ENCODE measurements around the gene SNX32.
"Not testable (repeated sequence)": the region's sequence is repeated elsewhere in the genome, so short reads cannot be mapped to it uniquely, and the experiment has no call there.

Gene SNX32

DNA sequence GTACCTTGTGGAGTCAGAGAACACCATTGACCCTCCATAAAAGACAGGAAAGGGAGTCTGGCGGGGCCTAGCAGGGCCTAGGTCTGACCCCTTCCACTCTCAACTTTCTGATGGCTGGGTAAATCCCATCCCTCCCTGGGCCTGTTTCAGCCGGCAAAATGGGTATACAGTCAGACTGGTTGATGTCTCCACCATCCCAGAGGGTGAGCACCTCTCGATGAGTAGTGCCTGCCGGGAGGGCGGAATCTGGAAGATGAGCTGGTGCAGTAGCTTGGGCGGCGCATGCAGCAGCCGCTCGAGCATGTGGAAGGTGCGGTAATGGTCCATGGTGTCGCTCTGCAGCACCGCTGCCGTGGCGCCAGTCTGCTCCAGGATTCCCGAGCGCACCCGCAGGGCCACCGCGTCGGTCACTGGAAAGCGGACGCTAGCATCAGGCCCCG is 54.0 kb downstream of the SNX32 start:
- DNase-seq: no peak

DNA sequence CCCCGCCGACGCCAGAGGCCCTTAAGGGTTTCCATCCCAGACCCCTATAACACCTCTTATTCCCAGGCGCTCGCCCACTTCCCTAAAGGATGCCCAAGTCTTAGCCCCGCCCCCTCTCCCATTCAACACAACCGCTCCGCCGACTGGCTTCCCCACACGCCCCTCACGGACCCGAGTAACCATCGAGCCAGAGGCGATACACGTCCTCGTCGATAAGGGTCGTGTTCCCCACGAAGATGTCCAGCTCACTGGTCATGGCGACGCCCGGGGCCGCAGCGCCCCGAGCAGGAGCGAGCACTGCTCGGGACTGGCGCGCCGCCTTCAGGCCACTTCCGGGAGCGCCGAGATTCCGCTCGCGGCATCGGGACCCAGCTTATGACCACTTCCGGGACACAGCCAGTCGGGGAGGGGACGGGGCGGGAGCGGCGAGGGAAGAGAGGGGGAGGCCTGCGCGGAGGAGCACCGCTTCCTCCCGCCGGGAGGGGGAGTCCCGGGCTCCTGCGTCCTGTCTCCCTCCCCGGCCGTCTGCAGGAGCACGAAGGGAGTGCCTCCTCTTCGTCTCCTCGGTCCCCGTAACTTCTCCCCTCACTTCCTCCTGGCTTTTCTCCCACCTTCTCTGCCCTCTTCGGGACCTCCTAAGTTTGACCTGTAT is 54.5 kb downstream of the SNX32 start, which contains the start of gene FIBP:
FIBP (minus strand) TSS at position 309 of the 652 bp plus-strand sequence; CDS start at position 256, 53 bp downstream.
- DNase-seq: peak; percentile 93

DNA sequence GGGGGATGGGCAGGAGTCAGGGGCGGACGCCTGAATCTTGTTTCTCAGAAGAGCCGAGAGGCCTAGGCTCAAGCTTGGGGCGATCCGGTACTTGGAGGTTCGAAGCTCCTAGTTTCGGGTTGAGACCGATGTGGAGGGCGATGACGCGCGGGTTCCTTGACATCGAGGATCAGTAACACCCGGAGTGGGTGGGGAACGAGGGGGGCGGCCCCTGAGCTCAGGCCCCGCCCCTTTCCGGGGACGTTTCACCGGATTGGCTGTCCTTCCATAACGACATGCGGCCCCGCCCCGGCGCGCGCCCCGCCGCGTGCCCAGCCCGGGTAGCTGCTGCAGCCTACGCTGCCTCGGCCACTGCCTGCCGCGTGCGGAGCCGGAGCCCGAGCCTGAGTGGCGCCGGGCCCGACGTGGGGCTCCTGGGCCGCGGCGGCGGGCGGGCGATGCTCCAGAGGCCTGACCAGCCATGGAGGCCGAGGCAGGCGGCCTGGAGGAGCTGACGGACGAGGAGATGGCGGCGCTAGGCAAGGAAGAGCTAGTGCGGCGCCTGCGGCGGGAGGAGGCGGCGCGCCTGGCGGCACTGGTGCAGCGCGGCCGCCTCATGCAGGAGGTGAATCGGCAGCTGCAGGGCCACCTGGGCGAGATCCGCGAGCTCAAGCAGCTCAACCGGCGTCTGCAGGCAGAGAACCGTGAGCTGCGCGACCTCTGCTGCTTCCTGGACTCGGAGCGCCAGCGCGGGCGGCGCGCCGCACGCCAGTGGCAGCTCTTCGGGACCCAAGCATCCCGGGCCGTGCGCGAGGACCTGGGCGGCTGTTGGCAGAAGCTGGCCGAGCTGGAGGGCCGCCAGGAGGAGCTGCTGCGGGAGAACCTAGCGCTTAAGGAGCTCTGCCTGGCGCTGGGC is 56.8 kb downstream of the SNX32 start, which contains the start of gene CCDC85B:
CCDC85B (plus strand) TSS at position 350 of the 895 bp plus-strand sequence; CDS start at position 461, 111 bp downstream.
- DNase-seq: peak; percentile 91

DNA sequence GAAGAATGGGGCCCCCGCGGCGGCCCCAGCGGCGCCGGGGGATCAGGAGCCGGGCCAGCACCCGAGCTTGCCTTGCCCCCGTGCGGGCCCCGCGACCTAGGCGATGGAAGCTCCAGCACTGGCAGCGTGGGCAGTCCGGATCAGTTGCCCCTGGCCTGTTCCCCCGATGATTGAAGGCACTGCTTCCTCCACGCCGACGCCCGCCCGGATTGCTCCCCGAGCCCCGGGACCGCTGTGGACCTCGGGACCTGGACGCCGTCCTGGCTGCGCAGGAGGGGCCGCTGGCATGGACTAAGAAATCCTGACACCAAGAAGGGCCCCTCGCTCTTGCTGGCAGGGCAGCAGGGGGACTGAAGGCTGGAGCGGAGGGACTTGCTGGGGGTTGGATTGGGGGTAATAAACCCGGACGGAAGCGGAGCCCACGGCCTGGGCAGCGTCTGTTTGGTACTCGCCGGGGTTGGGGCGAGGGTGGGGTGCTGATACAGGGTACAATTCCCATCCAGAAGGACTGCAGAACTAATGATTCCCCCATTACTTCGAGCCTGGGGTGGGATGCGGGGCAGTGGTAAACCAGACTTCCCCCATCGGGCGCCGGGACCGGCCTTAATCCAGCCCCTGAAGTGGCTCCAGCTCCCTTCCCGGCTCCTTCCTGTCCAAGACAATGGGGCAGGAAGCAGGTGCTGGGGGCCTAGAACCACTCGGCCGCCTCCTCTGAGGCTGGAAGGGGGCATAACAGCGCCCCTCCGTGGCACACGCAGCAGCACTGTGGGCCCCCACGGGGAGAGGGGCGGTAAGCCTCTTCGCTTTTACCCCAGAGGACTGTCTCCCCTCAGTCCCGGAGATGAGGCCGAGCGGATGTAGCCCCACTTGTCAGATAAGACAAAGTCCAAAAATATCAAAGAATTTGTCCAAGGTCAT is 57.7 kb downstream of the SNX32 start:
- peak; percentile 36 for DNase-seq

DNA sequence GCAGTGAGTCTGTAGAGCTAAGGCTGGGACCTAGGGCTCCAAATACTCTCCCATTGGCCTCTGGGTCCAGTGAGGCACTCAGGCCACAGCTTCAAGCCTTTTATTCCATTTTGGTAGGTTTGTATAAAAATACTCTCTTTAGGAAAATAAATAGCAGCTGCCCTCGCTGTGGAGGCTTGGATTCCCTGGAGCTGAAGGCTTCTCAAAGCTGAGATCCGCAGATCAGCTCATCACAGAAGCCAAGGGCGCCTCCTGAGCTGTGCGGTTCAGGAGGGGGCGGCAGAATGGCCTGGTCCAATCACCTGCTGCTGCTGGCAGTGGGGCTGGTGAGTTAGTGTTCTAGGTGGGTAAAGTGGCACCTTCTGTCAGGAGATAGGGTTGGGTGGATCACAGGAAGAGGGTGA is 58.4 kb downstream of the SNX32 start:
- not testable (repeated sequence) for DNase-seq

DNA sequence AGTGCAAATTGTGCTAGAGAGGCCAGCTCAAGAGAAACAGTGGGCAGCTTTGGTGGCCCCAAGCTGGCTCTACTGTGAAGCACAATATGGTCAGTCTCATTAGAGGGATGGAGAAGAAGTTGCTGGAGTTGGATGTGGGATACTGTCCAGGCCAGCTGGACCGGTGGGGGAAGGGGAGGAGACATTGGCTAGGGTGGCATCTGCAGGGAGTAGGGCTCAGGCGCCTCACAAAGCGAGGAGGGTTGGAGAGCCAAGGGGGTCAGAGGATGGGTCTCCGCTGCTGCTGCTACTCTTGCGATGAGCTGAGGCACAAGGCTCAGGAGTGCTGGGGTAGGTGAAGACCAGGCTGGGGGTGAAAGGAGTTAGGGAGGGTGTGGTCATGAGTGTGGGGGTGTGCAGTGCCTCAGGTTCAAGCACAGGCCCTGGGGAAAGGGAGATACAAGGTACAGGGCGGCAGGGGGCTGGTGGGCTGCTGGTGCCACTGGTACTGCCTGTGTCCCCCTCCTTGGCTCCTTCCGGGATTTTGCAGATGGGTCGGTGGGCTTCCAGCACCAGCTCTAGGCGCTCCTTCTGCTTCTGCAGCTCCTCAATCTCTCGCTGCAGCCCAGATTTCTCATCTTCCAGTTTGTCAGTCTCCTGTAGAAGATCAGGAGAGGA is 59.0 kb downstream of the SNX32 start:
- DNase-seq: no peak

DNA sequence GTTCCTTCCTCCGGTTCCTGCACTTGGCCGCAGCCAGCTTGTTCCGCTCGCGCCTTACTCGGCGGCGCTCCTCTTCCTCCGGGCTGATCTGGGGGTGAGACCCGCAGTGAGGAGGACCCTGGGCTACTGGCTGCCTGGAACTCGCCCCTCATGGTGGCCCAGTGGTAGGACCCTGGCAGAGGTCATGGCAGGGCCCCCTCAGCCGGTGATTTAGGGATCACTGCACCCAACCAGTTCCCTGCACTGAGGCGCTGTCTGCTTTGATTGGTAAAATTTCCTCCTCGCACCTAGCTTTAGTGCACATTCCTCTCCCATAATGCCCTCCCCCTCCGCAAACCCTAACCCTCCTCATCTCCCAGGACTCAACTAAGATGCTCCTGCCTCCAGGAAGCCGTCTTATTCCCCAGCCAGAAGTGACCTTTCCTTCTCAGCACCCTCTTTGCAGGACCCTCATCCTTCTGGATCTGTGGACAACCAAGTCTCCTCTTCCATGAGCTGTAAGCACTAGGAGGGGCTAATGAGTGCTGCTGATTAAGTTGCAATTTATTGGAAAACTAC is 60.4 kb downstream of the SNX32 start:
- DNase-seq: no peak

DNA sequence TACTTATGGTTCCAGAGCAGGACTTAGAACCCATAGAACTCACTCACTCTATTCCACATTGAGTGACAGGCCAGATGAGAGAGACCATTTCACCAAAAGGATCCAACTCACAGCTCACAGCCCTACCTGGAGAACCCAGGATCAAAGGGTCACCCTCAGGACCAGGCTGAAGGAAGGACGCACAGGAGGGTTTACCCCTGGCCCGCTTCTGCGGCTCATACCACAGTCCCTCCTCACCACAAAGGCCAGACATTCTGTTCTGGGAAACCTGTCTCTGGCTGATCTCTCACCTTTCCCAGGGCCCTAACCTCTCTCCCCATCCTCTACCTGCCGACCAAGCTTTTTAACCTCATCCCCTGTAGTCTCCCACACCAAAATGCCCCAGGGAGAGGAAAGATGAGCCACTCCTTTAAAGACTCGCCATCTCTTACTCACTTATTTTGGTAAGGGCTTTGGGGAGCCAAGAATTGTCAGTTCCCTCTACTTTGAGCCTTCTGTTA is 61.8 kb downstream of the SNX32 start:
- no peak for DNase-seq

DNA sequence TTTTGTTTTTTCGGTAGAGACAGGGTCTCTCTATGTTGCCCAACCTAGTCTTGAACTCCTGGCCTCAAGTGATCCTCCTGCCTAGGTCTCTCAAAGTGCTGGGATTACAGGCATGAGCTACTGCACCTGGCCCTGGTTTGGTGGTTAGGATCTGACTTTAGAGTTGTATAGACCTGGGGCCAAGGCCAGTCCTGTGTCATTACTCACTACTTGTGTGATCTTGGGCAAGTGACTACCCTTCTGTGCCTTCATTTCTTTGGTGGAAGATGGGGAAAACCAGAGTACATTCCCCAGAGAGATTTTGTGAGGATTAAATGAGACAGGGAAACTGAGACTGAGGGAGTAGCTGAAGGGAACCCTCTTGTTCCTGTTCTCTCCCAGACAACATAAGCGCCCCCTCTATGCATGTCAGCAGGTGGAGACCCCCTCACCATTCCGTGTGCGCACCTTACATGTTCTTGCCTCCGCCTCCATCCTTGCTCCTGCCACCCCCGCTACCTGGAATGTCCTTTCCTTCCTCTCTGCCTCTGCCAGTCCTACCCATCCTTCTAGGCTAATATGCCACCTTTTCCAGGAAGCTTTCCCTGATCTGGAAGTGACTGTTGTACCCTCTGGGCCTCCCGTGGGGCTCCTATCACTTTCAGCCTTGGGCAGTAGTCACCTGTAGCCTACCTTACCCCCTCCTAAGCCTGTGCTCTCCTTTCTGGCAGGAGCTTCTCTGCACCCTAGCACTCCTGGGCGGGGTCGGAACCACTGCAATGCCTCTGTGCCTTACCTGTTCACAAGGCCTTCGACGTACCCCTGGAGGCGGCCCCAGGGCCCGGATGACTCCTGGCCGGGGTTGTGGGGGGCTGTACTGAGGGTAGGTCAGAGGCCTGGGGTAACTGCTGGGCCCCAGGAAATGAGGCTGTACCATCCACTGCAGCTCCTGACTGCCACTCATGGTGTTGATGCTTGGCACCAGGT is 62.6 kb downstream of the SNX32 start:
- no peak for DNase-seq

DNA sequence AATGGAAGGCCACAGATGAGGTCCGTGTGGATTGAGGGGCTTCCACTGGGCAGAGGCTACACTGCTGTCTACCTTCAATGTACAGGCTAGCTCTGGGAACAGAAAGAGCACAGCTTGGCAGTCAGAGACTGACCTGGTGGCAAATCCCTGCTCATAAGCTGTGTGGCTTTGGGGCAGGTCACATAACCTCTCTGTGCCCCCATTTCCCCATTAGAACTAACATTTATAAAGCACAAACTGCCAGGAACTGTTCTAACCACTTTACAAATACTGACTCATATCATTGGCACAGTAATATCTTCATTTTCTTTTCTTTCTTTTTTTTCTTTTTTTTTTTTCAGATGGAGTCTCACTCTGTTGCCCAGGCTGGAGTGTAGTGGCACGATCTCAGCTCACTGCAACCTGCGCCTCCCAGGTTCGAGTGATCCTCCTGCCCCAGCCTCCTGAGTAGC is 63.3 kb downstream of the SNX32 start:
- no peak for DNase-seq

DNA sequence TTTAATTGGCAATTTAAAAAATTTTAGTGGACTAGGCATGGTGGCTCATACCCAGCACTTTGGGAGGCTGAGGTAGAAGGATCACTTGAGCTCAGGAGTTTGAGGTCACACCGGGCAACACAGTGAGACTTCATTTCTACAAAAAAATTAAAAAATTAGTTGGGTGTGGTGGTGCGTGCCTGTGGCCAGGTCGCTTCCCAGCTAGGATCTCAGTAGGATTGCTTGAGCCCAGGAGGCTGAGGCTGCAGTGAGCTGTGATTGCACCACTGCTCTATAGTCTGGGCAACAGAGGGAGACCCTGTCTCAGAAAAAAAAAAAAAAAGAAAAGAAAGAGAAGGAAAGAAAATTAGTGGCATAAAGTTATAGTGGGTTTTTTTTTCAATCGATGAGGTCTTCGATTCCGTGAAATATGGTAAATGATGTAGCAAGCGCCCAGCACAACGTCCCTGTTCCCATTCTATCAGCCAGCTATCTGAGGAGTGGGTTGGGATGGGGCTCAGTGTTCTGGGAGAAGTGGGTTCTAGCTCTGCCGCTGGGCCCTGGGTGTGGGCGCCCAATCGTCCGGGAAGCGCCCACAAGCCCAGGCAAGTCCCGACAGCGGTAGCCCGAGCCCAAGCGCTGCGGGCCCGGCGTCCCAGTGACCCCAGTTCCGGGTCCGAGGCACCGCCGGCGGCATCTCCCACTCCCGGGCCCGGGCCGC is 65.0 kb downstream of the SNX32 start:
- no peak for DNase-seq

DNA sequence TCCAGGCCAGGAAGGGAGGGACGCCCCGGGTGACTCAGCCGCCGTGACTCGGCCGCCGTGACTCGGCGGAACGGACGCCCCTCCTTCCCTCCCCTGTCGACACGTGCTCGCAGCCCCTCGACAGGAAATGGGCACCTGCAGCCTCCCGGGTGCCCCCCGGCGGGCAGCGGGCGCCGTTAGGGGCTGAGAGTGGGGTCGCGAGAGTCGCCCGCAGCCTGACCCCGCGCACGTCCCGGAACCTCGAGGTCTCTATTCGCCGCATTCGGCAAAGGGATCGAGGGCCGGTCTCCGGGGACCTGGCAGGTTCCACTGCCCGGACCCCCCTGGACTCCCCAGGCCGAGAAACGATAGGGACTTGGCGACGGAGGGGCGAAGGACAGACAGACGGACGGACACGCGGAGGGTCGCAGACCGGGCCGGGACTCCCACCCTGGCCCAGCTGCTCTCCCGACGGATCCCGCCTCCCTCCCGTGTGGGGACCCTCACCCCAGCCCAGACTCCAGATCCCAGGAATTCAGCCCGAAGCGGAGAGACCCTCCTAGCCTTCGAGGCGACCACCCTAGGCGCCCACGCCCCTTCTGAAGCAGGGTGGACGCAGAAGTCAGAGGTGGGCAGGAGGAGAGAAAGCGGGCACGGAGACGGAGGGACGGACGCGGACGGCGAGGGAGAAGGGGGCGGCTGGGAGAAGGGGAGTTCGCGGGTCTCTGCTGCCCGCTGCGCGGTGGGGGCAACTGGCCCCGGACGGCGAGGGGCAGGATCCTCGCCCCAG is 65.8 kb downstream of the SNX32 start:
- DNase-seq: no peak

DNA sequence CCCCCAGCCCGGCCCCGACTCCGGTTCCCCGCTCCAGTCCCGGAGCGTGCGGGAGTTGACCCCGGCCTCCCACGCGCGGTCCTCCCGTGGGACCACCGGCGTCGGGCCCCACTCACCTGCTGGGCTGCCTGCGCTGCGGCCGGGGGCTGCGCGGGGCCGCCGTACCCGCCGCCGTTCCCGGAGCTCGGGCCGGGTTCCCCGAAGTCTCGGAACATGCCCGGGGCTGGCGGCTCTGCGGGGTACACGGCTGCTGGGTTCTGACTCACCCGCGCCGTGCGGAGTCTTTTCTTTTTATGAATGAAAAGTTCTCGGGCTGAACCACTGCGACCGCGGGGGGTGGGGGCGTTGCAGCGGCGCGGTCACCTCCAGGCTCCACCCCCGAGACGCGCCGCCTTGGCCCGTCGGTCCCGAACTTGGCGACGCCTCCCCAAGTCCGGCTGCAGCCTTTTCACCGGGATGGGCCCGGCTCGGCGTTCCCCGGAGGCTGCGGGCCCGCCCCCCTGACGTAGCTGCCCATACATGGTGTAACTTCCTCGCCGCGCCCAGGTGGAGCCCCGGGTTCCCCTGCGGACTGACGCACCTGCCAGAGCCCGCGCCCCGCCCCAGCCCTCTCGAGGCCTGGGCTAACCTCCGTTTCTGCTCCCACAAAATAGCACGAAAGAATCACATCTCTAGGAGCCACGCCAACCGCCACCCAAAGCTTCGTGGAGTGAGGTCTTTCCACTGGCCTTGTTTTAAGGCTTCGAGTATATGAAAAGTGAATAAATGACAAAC is 66.5 kb downstream of the SNX32 start, which contains the start of gene FOSL1:
FOSL1 (minus strand) TSS at position 264 of the 774 bp plus-strand sequence; CDS start at position 215, 49 bp downstream.
- peak; percentile 45 for DNase-seq

DNA sequence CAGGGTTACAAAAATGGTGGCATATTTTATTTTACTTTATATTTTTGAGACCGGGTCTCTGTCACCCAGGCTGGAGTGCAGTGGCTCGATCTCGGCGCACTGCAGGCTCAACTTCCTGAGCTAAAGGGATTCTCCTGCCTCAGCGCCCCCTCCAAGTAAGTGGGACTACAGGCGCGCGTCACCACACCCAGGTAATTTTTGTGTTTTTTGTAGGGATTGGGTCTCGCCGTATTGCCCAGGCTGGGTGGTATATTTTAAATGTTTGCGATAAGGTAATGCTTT is 67.1 kb downstream of the SNX32 start:
- DNase-seq: no peak

DNA sequence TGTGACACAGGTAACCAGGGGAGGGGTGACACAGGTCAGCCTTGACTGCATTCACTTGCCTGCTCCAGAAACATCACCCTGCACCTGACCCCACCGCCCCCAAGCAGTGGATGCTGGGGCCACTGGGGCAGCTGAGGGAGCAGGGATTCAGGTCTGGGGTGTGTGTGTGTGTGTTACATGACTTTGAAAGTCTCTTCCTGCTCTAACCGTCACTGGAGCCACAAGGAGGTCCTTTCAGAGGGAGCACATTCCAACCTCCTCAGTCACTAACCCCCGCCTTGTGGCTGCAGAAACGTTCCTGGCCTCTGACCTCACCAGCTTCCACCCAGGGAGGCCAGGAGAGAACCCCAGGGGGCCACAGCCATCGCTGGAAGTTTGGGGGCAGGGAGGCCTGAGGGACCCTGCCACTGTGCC is 69.3 kb downstream of the SNX32 start:
- DNase-seq: no peak
